Aorta (tissue), 5 donors: ENCODE results near the gene GRIA1. TPM values are rescaled to one million over a fixed set of nuclear protein-coding genes. Genes with fewer than 3 reads are reported as not detected.

Source experiments
- ATAC-seq: fragments of 200-7000 bp; cut with Tn5 transposase; one replicate; pipeline ENCODE4 v1.9.1; 2022; ENCODE audit warnings: moderate library complexity; ENCODE audit not compliant: low FRiP score
- DNase-seq, 2 donors: peaks; one replicate each; pipeline ENCODE4 v3.0.0-alpha.2; 2020
- H3K27ac ChIP-seq, 2 donors: one replicate each; pipeline ENCODE4 v1.5.1; 2013; ENCODE audit warnings: low read length in 2 of 2, mild to moderate bottlenecking in 2 of 2, moderate library complexity in 2 of 2, control low read depth in 1 of 2, inconsistent platforms in 1 of 2, low read depth in 1 of 2
- H3K27me3 ChIP-seq, 2 donors: one replicate each; pipeline ENCODE4 v1.6.1; 2013; ENCODE audit warnings: control low read depth in 1 of 2, low read length in 1 of 2, mild to moderate bottlenecking in 1 of 2, moderate library complexity in 1 of 2; ENCODE audit not compliant: insufficient read depth in 2 of 2, control insufficient read depth in 1 of 2
- H3K36me3 ChIP-seq, 2 donors: one replicate each; pipeline ENCODE4 v1.6.1; 2013; ENCODE audit warnings: control low read depth in 1 of 2, low read length in 1 of 2, mild to moderate bottlenecking in 1 of 2; ENCODE audit not compliant: insufficient read depth in 2 of 2, control insufficient read depth in 1 of 2
- H3K4me1 ChIP-seq, 2 donors: one replicate each; pipeline ENCODE4 v1.6.1; 2013; ENCODE audit warnings: low read length in 2 of 2, control low read depth in 1 of 2, mild to moderate bottlenecking in 1 of 2, moderate library complexity in 1 of 2; ENCODE audit not compliant: insufficient read depth in 2 of 2, control insufficient read depth in 1 of 2
- H3K4me3 ChIP-seq, 2 donors: one replicate each; pipeline ENCODE4 v1.5.1; 2013; ENCODE audit warnings: low read length in 2 of 2, control low read depth in 1 of 2, mild to moderate bottlenecking in 1 of 2
- H3K9me3 ChIP-seq: one replicate; pipeline ENCODE4 v1.6.1; 2013; ENCODE audit warnings: mild to moderate bottlenecking, low read length; ENCODE audit not compliant: control insufficient read depth
- WGBS, 2 donors: extraction: QIAGEN DNeasy Blood & Tissue Kit; methylation state at CpG; one replicate each; pipeline ENCODE4 v1.1.7; 2013; 5-methylcytosine and 5-hydroxymethylcytosine counted together
- intact Hi-C, 2 donors: fragments of 100-400 bp; cut with DNase I; formaldehyde crosslinking; loops; one replicate each; pipeline versions ENCODE4 v1.14.2 to v1.15.0; 2022
- polyA plus RNA-seq, 2 donors: library from polyadenylated mRNA; stranded (reverse); fragments of 200-250 nt; gene quantifications; one replicate each; pipeline ENCODE4 v1.2.3, GENCODE V29; 2013
- total RNA-seq, 2 donors: library from RNA; stranded (reverse); fragmentation: NEBNext Ultra II Directional; extraction: Animal tissue kit (Norgen Biotek cat#: 25700); gene quantifications; one replicate each; pipeline ENCODE4 v1.2.1, GENCODE V29; 2021
- donor health status: healthy with polysubstance abuse.
- donor health status: Bipolar disorder and iron deficiency.
- donor health status: DM: no; HTN: no; CAD: no.
- donor health status: DM: no; HTN: no; CAD: no.
- donor health status: DM: yes; HTN: yes; CAD: no.

The GRIA1 gene
- total and polyA plus RNA-seq, 4 donors = 6.3 to 20.2 (median 7.0) TPM

DNA sequence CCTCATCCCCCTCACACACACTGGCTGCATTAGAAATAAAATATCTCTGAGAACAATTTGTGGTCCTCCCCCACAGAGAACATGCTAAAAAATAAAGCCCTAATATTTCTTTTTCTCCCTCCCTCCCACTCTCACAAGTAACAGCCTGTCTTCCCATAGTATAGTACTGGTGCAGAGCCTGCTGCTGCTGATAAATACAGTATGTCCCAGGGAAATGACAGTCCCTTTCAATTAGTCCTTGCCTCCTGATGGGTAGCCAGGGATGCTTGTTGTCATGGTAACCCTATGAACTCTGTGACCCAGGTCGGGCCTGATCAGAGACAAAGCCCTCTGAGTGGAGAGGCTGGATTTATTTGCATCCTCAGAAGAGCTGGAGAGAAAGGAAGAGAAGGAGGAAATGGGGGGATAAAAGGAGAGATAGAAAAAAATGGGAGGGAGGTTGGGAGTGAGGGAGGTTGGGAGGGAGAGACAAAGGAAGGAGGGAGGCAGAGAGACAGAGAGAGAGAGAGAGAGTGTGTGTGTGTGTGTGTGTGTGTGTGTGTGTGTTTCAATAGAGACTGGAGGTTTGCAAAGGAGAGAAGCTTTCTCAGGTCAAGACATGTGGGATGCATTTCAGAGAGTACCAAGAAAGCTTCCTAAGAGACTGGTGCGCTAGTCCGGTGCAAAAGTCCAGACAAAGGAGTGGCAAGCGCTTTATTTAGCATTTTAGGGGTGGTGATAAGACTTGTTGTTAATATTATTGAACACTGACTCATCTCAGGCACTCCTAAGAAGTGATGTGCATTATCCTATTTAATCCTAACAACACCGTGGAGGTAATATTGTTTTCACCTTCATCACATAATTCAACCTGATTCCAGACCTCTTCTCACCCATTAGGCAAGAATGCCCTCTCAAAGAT, 287.5 kb downstream of the GRIA1 start:
- Histone ChIP-seq H3K36me3 (no peaks in the 10 kb centered on the region), H3K9me3 (no peaks in the 10 kb centered on the region), H3K27ac (no peak overlapping the region), H3K4me3 (no peak overlapping the region), H3K27me3 (no peaks in the 10 kb centered on the region), H3K4me1 (no peaks in the 10 kb centered on the region)
- intact Hi-C loops = no loop called here
- DNase-seq = no peak
- whole genome bisulfite sequencing, 2 donors = 81 to 82% methylated on average over 5 of the region's 5 CpGs
- no peak for ATAC-seq

DNA sequence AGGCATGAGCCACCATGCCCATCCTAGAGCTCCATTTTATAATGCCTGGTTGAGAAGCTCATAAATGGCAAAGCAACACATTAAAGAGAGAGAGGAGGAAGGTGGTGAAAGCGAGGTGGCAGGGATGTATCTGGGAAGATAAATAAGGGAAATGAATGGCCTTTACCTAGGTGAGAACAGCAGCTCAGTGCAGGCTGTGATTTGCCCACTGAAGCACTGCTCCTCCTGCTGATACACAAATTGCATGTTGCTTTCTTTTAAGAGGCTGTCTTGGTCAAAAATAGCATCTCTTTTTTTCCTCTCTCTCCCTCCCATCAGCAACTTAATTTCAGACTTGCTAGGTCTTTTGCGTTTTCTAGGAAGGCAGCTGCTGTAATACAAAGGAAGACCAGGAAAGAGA, 289.4 kb downstream of the GRIA1 start:
- Histone ChIP-seq H3K4me3 (no peak overlapping the region), H3K4me1 (no peaks in the 10 kb centered on the region), H3K27ac (no peak overlapping the region), H3K27me3 (no peaks in the 10 kb centered on the region), H3K36me3 (no peaks in the 10 kb centered on the region), H3K9me3 (no peaks in the 10 kb centered on the region)
- DNase-seq (no peak), ATAC-seq (no peak)
- intact Hi-C loops = no loop called here
- WGBS, 2 donors = 66 to 75% methylated on average over 2 of the region's 2 CpGs

DNA sequence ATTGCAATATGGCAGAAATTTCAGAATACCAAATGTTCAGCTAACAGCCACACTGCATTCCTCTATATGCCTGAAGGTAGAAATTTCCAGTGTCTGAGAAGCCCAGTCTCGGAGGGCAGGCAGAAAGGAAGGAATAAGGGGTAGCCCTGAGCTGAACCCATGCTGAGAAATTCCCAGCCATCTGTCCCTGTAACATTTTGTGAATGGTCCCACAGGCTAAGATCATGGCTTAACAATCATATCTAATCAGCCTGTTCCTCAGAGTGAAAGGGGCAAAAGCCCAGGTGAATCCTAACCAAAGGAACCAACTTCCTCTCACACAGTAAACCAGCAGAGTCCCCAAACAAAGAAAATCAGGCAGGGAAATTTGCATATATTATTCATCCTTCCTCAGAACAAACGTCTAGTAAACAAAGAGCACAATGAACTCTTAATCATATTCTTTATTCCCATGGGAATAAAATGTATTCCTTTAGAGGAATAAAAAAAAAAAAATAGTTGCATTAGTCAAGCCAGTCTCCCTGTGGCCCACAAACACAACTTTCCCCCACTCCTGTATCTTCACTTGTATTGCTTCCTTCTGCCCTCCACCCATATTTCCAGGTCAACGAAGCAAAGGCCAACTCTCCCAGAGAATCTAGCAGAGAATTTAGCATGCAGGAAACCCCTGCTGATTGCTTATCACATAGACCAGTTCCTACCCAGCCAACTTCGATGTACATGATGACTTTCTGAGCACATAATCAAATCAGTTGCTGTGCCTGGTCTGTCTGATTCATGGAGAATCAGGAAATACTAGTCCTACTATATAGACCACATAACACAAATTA, 290.6 kb downstream of the GRIA1 start:
- DNase-seq (no peak), ATAC-seq (no peak)
- Histone ChIP-seq H3K27ac (no peak overlapping the region), H3K4me3 (no peak overlapping the region), H3K9me3 (no peaks in the 10 kb centered on the region), H3K36me3 (no peaks in the 10 kb centered on the region), H3K4me1 (no peaks in the 10 kb centered on the region), H3K27me3 (no peaks in the 10 kb centered on the region)
- WGBS, 2 donors = 49 to 62% methylated on average over 4 of the region's 4 CpGs
- intact Hi-C loops = no loop called here

DNA sequence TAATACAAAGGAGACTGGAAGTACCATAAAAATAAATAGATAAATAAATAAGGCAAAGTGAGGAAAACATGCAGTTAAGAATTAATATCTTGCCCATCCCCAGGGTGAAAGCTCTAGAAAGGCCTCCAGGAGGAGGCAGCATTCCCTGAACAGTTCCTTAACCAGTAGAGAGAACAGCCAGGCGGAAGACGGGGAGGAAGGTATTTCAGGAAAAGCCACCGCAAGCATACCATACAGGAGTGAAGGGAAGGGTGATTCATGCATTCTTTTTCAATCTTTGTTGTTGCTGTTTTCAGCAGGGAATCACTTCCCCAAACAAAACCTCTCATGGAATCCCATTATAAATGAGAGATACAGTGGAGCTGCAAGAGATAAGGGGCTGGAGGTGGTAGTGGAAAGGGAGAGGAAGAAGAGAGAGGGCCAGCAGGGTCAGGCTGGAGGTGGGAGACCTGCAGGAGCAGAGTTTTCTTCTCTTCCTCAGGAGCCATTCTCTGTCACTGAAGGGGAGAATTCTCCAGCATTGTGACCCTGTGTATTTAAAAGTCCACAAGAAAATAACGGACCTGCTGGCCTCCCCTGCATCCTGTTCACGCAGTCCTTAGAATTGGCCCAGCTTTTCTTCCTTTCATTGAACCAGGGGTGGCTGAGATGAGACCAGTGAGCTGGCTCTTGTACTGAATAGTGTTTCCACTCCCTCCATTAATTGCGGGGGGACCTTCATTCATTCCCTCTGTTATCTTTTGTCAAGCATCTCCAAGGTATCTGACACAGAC, 292.3 kb downstream of the GRIA1 start:
- Histone ChIP-seq H3K4me1 (no peaks in the 10 kb centered on the region), H3K27ac (no peak overlapping the region), H3K4me3 (no peak overlapping the region), H3K36me3 (no peaks in the 10 kb centered on the region), H3K27me3 (no peaks in the 10 kb centered on the region), H3K9me3 (no peaks in the 10 kb centered on the region)
- no peak for DNase-seq
- intact Hi-C loops = no loop called here
- 80 to 87% methylated on average over 6 of the region's 6 CpGs for WGBS, 2 donors
- ATAC-seq = no peak

DNA sequence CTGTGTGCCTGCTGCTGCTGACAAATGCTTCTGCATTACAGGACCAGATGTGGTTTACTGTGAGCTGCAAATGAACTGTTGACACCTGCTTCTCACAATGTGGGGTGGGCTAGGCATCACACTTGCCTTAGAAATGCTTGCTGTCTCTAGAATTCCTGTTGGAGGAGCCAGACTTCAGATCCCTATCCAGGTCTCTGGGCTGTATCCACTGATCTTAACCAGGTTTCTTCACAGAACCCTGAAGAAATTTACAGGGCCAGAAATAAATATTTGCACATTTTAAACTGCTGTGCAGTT, 292.8 kb downstream of the GRIA1 start:
- DNase-seq (no peak), ATAC-seq (no peak)
- Histone ChIP-seq H3K36me3 (no peaks in the 10 kb centered on the region), H3K4me3 (no peak overlapping the region), H3K27me3 (no peaks in the 10 kb centered on the region), H3K27ac (no peak overlapping the region), H3K4me1 (no peaks in the 10 kb centered on the region), H3K9me3 (no peaks in the 10 kb centered on the region)
- intact Hi-C loops = no loop called here

DNA sequence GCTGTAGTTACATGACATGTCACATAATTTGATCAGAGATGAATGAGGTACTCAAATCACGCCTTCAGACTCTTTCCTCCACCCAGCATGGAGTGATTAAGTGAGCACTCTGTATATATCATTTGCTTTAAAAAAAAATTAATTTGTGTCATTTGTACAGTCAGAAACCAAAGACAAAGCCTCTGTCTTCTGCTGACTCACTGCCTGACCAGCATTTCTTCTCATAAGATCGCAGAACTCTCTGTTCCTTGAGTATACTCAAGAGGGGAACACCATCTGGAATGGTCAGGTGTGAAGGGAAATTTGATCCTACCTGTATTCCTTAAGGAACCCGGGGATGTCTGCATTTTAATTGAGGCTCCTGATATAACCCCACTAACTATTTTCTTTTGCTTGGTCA, 293.8 kb downstream of the GRIA1 start:
- 89 to 90% methylated on average over 3 of the region's 3 CpGs for WGBS, 2 donors
- Histone ChIP-seq H3K9me3 (no peaks in the 10 kb centered on the region), H3K27ac (no peak overlapping the region), H3K4me1 (no peaks in the 10 kb centered on the region), H3K4me3 (no peak overlapping the region), H3K27me3 (no peaks in the 10 kb centered on the region), H3K36me3 (no peaks in the 10 kb centered on the region)
- ATAC-seq (no peak), DNase-seq (no peak)
- intact Hi-C loops = no loop called here

DNA sequence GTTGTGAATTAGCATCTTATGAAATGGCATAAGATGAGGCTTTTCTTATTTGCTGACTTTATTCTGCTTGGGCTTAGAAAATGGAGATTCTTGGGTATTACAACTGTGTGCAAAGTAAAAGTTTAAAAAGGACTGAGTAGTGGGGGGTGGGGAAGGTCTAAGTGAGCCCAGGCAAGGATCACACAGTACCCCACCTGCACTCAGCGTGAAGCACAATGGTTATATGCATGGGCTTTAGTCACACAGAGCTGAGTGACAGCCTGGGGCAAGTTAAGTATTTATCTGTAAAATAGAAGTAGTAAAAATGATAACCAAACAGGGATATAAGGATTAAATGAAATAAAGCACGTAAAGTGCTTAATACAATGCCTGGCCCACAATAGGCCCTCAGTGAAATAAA, 300.9 kb downstream of the GRIA1 start:
- ATAC-seq (no peak), DNase-seq (no peak)
- H3K9me3 ChIP-seq = no peaks in the 10 kb centered on the region
- intact Hi-C loops = no loop called here
- H3K36me3 ChIP-seq = no peaks in the 10 kb centered on the region
- H3K27me3 ChIP-seq = no peaks in the 10 kb centered on the region
- H3K4me1 ChIP-seq = no peaks in the 10 kb centered on the region
- no peak overlapping the region for H3K27ac ChIP-seq
- WGBS, 2 donors = 86 to 95% methylated on average over 2 of the region's 2 CpGs
- no peak overlapping the region for H3K4me3 ChIP-seq

DNA sequence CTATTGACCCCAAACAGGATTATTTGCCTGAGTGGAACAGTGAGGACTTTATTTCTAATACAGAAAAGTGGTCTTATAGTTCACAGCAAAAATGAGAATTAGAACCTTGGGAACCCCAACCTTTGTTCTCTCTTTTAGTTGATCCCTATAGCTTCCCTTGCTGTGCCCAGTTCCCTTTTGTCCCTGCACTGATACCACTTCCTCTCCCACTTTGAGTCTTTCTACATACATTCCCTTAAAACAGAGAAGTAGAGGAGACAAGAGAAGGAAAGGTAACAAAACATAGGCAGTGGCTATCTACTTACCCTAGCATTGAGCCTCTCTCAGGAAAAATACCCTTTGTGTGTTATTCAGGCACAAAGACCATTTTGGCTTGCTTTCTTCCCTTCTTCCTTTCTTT, 301.8 kb downstream of the GRIA1 start:
- H3K36me3 ChIP-seq = no peaks in the 10 kb centered on the region
- no peak overlapping the region for H3K27ac ChIP-seq
- DNase-seq = no peak
- H3K4me1 ChIP-seq = no peaks in the 10 kb centered on the region
- no peak for ATAC-seq
- H3K9me3 ChIP-seq = no peaks in the 10 kb centered on the region
- no peak overlapping the region for H3K4me3 ChIP-seq
- no peaks in the 10 kb centered on the region for H3K27me3 ChIP-seq
- intact Hi-C loops = no loop called here
